Left ventricle myocardium inferior (tissue), 1 donor: ENCODE results near the gene GRIN3B. TPM values are rescaled to one million over a fixed set of nuclear protein-coding genes. Genes with fewer than 3 reads are reported as not detected.

Experiments
- DNase-seq: peaks from one replicate; pipeline ENCODE4 v3.0.0-alpha.2; 2020
- H3K27ac ChIP-seq: fragments of 200-600 bp; replicated peaks from 2 replicates; pipeline ENCODE4 v1.8.0; 2021
- H3K27me3 ChIP-seq: fragments of 200-600 bp; 2 replicates; pipeline ENCODE4 v1.8.0; 2021; ENCODE audit warnings: low read depth
- H3K36me3 ChIP-seq: fragments of 200-600 bp; 2 replicates; pipeline ENCODE4 v1.8.0; 2021
- H3K4me1 ChIP-seq: fragments of 200-600 bp; 2 replicates; pipeline ENCODE4 v1.8.0; 2021
- H3K4me3 ChIP-seq: fragments of 200-600 bp; 2 replicates; pipeline ENCODE4 v1.8.0; 2021; ENCODE audit warnings: mild to moderate bottlenecking, moderate library complexity
- H3K9me3 ChIP-seq: fragments of 200-600 bp; replicated peaks from 2 replicates; pipeline ENCODE4 v1.8.0; 2021
- intact Hi-C: fragments of 100-400 bp; cut with micrococcal nuclease; formaldehyde crosslinking; loops from one replicate; pipeline ENCODE4 v1.11.0; 2022
- total RNA-seq: library from RNA; stranded (reverse); fragmentation: NEBNext Ultra II Directional; extraction: Animal tissue kit (Norgen Biotek cat#: 25700); gene quantifications from one replicate; pipeline ENCODE4 v1.2.1, GENCODE V29; 2021
- TF ChIP-seq, protein P1 (sequence below): fragments of 200-600 bp; IDR thresholded peaks from 2 replicates; pipeline ENCODE4 v1.8.0; 2021; ENCODE audit warnings: antibody characterized with exemption, mild to moderate bottlenecking, borderline replicate concordance
- donor health status: DM: no; HTN: yes; CAD: no; lungs with severe emphysema.

GRIN3B gene
- total RNA-seq, 1 donor from 2014 or later = not detected

DNA sequence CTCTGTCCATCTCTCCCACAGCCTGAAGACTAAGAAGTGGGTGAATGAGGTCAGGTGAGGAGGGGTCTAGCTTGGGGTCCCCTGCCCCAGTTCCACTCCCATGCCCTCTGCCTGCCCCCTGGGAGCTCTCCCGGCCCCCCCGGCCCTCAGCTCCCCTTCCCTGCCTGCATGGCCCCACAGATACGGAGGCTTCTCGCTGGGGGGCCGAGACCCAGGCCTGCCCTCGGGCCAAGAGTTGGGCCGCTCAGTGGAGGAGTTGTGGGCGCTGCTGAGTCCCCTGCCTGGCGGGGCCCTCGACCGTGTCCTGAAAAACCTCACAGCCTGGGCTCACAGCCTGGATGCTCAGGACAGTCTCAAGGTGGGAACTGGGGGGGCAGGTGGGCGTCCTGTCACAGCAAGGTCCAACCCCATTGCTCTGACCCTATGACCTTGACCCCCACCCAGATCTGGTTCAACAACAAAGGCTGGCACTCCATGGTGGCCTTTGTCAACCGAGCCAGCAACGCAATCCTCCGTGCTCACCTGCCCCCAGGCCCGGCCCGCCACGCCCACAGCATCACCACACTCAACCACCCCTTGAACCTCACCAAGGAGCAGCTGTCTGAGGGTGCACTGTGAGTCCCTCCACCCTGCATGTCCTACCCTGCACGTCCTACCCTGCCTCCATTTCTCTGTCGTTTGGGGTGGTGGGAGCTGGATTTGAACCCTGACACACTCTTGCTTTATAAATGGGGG, 55.8 kb downstream of the GRIN3B start:
- peaks cover 49% of the 10 kb centered on the region for H3K9me3 ChIP-seq
- H3K4me3 ChIP-seq = no peak overlapping the region
- H3K27ac ChIP-seq = no peak overlapping the region
- H3K27me3 ChIP-seq = no peaks in the 10 kb centered on the region
- intact Hi-C loops = no loop called here
- no peak for DNase-seq
- peaks cover 48% of the 10 kb centered on the region for H3K36me3 ChIP-seq
- TF ChIP-seq, protein P1, sequence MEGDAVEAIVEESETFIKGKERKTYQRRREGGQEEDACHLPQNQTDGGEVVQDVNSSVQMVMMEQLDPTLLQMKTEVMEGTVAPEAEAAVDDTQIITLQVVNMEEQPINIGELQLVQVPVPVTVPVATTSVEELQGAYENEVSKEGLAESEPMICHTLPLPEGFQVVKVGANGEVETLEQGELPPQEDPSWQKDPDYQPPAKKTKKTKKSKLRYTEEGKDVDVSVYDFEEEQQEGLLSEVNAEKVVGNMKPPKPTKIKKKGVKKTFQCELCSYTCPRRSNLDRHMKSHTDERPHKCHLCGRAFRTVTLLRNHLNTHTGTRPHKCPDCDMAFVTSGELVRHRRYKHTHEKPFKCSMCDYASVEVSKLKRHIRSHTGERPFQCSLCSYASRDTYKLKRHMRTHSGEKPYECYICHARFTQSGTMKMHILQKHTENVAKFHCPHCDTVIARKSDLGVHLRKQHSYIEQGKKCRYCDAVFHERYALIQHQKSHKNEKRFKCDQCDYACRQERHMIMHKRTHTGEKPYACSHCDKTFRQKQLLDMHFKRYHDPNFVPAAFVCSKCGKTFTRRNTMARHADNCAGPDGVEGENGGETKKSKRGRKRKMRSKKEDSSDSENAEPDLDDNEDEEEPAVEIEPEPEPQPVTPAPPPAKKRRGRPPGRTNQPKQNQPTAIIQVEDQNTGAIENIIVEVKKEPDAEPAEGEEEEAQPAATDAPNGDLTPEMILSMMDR = no peak
- no peaks in the 10 kb centered on the region for H3K4me1 ChIP-seq

DNA sequence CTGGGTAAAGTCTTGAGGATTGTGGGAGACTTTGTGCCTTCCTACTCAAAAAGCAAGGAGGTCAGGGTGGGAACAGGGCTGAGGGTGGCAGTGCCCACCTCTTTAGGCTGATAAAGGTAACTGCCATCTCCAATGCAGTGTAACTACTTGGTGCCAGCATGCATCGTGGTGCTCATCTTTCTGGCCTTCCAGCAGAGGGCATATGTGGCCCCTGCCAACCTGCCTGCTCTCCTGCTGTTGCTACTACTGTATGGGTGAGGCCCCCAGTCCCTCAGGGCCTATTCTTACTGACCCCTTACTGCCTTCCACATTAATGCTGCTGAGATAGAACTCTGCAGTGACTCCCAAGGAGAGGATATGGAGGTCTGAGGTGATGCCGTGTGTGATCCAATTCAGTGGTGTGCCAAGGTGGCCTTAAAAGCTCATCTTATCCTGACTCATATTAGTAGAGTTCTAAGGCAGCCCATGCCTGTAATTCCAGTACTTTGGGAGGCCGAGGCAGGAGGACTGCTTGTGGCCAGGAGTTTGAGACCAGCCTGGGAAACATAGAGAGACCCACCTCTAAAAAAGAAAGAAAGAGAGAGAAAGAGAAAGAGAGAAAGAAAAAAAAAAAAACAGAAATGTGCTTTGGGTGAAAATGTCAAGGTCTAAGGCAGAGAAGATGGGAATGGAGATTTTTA, 57.1 kb downstream of the GRIN3B start:
- TF ChIP-seq, protein P1 = no peak
- no peak for DNase-seq
- no peaks in the 10 kb centered on the region for H3K27me3 ChIP-seq
- no peaks in the 10 kb centered on the region for H3K4me1 ChIP-seq
- peaks cover 49% of the 10 kb centered on the region for H3K9me3 ChIP-seq
- H3K36me3 ChIP-seq = peaks cover 48% of the 10 kb centered on the region
- no peak overlapping the region for H3K4me3 ChIP-seq
- intact Hi-C loops = no loop called here
- no peak overlapping the region for H3K27ac ChIP-seq

DNA sequence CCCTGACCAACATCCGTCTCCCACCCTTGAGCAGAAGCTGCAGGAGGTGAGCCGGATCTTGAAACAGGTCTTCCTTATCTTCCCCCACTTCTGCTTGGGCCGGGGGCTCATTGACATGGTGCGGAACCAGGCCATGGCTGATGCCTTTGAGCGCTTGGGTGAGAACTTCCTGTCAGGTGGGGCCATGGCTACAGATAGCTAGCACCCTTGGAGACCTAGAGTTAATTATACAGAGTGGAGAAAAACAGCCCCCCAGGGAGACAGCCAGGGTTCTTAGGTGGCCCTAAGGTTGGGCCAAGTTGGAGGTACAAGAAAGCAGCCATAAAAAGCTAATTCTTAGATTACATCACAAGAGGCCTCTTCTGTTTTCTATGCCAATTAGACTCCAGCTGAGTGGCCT, 57.9 kb downstream of the GRIN3B start:
- Histone ChIP-seq H3K9me3 (peaks cover 49% of the 10 kb centered on the region), H3K27ac (no peak overlapping the region), H3K4me3 (no peak overlapping the region), H3K4me1 (no peaks in the 10 kb centered on the region), H3K36me3 (peaks cover 48% of the 10 kb centered on the region), H3K27me3 (no peaks in the 10 kb centered on the region)
- intact Hi-C loops = no loop called here
- no peak for DNase-seq
- TF ChIP-seq, protein P1 = no peak

Other genes starting within 250 kb of the GRIN3B start
- not detected for gene MISP, start 249.3 kb upstream of the GRIN3B start, total RNA-seq
- gene PTBP1, start 203.0 kb upstream of the GRIN3B start, total RNA-seq = 55.6 TPM
- not detected for gene PLPPR3, start 178.5 kb upstream of the GRIN3B start, total RNA-seq
- not detected for gene AZU1, start 172.6 kb upstream of the GRIN3B start, total RNA-seq
- gene PRTN3, start 159.4 kb upstream of the GRIN3B start, total RNA-seq = not detected
- 0.58 TPM for gene ELANE, start 148.1 kb upstream of the GRIN3B start, total RNA-seq
- 200 TPM for gene CFD, start 140.8 kb upstream of the GRIN3B start, total RNA-seq
- 19.4 TPM for gene MED16, start 107.2 kb upstream of the GRIN3B start, total RNA-seq
- not detected for gene RNU6-9, start 106.9 kb upstream of the GRIN3B start, total RNA-seq
- 21.6 TPM for gene R3HDM4, start 87.2 kb upstream of the GRIN3B start, total RNA-seq
- gene KISS1R, start 83.1 kb upstream of the GRIN3B start, total RNA-seq = not detected
- gene ARID3A, start 74.4 kb upstream of the GRIN3B start, total RNA-seq = 4.8 TPM
- 19.4 TPM for gene WDR18, start 16.1 kb upstream of the GRIN3B start, total RNA-seq
- gene TMEM259, start 20.7 kb downstream of the GRIN3B start, total RNA-seq = 119 TPM
- gene RNU6-2, start 21.1 kb downstream of the GRIN3B start, total RNA-seq = not detected
- 45.6 TPM for gene CNN2, start 26.2 kb downstream of the GRIN3B start, total RNA-seq
- 9.3 TPM for gene ABCA7, start 39.7 kb downstream of the GRIN3B start, total RNA-seq
- gene ARHGAP45, start 66.7 kb downstream of the GRIN3B start, total RNA-seq = 4.8 TPM
- 140 TPM for gene POLR2E, start 95.0 kb downstream of the GRIN3B start, total RNA-seq
- 327 TPM for gene GPX4, start 103.6 kb downstream of the GRIN3B start, total RNA-seq
- 16.9 TPM for gene SBNO2, start 173.8 kb downstream of the GRIN3B start, total RNA-seq
- 50.1 TPM for gene STK11, start 205.4 kb downstream of the GRIN3B start, total RNA-seq
- 0.96 TPM for gene CBARP, start 237.6 kb downstream of the GRIN3B start, total RNA-seq
- 501 TPM for gene ATP5F1D, start 241.3 kb downstream of the GRIN3B start, total RNA-seq
- 60.5 TPM for gene MIDN, start 248.2 kb downstream of the GRIN3B start, total RNA-seq